Stimulated activated CD4-positive, alpha-beta T cell treated with anti-CD3 and anti-CD28 coated beads, TNF-alpha, amount 100 ng/mL, for 1 hour (primary cell): Measurements from ENCODE around the gene SAE1.
A peak's percentile ranks its signal among the peaks of the same experiment; 100 is the strongest.
"Not testable (repeated sequence)": the region's sequence is repeated elsewhere in the genome, so short reads cannot be mapped to it uniquely, and the experiment has no call there.

Source experiments
- DNase-seq, 3 donors: peaks; one replicate each; pipeline ENCODE4 v3.0.0-alpha.2; 2020; ENCODE audit warnings: low read depth in 3 of 3, low spot score in 1 of 3

SAE1 gene

GRCh38 chr19:47130589-47131227 is at the start of gene SAE1:
Gene SAE1, plus strand, starts transcription at chr19:47130835. Its CDS starts 96 bp downstream, at chr19:47130931.
- peak; percentile 85 to 94 (median 85) for DNase-seq

DNA sequence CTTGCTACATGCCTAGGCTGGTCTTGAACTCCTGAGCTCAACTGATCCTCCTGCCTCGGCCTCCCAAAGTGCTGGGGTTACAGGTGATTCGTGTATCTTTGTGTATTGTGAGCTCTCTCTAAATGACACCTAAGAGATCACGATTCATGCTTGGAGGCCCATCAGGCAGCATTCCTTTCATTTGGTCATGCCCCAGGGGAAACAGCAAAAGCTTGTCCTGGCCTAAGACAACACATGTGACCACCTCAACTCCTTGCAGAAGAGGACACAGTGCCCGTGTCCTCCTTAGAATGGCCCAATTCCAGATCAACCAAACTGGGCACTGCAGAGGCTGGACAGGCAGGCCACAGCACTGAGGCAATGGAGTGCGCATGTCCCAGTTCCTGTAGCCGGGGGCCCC is 49.5 kb upstream of the SAE1 start:
- no peak for DNase-seq

DNA sequence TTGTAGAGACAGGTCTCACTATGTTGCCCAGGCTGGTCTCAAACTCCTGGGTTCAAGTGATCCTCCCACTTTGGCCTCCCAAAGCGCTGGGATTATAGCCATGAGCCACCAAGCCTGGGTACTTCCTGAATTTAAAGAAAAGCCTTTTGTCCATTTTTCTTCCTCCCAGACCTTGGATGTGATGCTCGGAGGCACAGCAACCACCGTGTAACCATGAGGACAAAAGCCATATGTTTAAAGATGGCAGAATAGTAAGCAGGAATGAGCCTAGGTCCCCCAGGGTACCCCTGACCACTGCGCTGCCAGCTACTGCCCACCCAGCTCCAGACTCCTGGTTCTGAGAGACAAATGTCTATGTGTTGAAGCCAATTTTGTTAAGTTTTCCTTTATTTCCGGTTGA is 48.1 kb upstream of the SAE1 start:
- no peak for DNase-seq

DNA sequence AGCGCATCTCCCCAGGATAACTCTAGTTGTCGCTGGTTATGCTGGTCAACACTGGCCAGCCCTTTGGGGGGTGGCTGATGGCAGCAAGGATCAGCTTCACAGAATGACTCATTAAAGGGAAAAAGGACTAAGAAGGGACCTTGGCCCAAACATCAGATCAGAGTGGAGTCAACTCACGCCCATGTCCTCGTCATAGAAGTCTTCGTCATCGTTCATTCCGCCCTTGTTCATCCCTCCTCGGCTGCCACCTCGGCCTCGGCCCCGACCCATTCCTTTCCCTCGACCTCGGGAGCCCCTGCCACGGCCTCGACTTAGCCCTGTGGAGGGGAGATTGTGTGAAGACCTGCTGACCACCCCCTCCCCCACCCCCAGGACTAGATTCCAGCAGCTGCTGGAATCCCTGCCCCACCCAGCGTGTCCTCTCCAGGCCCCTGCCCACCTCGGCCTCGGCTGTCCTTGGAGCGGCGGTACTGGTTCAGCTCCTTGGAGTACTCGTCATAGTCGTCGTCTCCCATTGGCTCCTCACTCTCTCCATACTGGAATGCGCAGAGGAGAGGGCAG is 45.7 kb upstream of the SAE1 start:
- no peak for DNase-seq

GRCh38 chr19:47086280-47086679 is 44.4 kb upstream of the SAE1 start:
- DNase-seq: no peak

DNA sequence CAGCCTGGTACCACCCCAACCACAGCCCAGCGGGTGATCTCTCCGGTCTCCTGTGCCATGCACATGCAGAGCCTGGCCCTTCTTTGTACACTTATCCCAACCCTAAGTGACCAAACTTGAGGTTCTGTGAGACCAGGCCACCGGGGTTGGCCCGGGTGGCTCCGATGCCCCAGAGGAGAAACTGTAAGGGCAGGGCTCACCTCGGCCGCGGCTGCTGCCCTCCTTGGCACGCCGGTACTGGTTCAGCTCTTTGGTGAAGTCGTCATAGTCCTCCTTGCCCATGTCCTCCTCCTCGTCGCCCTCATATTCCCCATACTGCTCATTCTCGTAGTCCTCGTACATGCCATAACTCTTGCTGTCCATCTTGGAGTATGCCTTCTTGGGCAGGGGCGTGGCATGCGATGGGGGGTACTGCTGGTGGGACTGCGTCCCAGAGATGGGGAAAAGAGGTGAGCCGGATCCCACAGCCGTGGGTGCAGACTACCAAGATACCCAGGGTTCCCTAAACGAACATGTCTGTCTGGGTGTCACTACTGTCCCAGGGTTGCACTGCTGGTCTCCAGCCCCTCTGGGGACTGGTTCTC is 40.8 kb upstream of the SAE1 start:
- no peak for DNase-seq

GRCh38 chr19:47093254-47093653 is 37.4 kb upstream of the SAE1 start:
- no peak for DNase-seq

- no peak for DNase-seq
These were observed 36.8 kb upstream of the SAE1 start for GRCh38 chr19:47093841-47094240.

DNA sequence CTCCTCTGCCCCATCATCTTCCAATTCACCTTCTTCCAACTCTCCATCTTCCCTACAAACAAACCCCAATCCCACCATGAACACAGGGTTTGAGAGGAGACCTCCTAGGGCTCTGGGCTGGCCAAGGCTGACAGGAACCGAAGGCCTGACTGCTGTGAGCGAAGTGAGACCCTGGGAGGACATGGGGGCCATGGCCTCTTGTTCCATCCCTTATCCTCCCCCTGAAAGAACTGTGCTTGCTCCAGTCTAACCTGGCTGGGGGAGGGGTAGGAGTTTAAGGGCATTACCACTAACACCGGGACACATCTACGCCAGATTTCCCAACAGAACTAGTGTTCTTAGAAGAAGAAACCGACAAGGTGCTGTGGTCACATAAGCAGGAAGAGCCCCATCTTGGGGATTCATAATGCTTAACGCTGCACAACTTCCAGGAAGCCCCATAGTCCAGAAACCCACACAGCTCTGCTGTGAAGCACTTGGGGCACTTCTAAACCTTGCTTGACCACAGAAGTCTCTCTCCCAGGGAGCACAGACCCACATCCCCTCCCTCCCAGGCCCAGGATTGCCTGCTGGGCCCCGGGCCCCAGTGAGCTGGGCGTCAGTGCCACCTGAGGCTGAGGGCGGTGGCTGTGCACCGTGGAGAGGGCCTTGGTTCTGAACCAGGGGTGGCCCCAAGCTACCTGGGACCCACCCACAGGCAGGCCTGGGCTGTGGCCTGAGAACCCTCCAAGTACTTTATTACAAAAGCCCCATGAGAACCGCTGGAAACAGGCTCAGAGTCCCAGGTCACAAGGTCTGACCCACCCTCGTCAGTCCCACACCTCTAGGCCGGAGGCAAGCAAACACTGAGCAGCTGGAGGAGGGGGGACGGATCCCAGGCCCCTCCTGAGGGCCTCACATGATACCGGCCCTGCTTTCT is 35.8 kb upstream of the SAE1 start:
- no peak for DNase-seq

GRCh38 chr19:47095476-47096099 is 35.0 kb upstream of the SAE1 start:
- no peak for DNase-seq

- DNase-seq: no peak
These were observed 34.4 kb upstream of the SAE1 start for GRCh38 chr19:47096100-47096704.

DNA sequence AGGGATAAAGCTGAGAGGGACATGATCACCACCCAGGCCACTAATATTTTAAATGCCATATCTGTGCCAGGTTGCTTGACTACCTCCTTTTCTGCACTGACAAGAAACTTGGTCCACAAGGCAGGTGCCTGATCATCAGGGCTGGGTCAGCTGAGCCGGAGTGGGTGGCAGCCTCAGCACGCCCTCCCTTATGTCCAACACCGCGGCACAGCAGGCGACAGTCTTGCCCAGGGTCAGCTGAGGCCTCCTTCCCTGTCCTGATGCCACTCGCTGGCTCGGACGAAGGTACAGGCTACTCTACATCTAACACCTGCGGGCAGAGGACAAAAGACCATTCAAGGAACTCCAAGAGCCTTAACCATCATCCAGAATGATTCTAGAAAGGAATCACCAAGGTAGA is 33.9 kb upstream of the SAE1 start:
- DNase-seq: no peak

GRCh38 chr19:47097396-47098201 is 33.0 kb upstream of the SAE1 start:
- no peak for DNase-seq

DNA sequence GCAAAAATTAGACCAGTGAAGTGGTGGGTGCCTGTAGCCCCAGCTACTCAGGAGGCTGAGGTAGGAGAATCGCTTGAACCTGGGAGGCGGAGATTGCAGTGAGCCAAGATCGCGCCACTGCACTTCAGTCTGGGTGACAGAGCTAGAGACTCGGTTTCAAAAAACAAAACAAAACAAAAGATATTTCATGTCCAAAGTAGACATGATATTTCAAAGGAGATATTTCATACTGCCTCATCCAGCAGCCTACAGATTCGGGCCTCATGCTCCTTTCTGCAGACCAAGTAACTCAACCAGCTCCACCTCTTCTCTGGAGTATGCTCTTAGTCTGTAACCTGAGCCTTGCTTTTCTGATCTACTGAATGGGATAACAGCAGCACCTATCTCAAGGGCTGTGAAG is 32.0 kb upstream of the SAE1 start:
- DNase-seq: no peak

DNA sequence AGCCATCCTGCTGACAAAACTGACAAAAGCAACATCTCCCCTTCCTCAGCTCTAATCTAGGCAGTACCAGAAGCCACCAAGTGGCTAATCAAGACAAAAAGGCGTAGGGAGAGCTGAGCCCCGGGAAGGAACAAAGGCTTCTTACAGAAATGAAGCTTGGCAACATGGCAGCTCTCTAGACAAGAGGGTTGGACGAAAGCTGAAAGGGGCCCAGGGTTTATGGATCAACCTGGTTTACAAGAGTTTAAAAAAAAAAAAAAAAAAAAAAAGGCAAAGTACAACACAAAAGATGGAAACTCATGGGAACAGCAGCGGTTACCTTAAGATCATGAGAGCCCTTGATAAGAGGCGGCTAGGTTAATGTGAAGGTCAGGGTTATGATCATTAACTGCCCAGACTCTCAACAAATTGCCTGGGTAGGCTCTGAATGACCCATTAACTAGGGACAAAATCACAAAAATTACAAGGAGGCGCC is 31.0 kb upstream of the SAE1 start:
- DNase-seq: no peak

DNA sequence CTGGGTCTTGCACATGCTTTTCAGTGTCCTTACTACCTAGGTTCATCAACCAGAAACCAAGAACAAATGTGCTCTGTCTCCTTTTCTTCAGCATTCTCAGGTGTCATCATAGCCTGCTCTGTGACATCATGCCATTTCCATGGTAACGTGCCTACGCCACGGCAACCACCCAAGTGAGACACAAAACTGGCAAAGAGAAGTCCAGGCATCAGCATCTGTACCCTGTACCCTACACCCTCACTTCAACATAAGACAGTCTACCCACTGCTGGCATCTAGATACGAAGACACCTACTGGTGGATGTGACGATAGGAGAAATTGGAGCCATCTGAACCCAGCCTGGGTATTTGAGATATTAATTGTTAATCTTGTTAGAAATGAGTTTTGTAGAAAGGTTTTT is 30.3 kb upstream of the SAE1 start:
- no peak for DNase-seq

GRCh38 chr19:47101116-47101515 is 29.5 kb upstream of the SAE1 start:
- DNase-seq: not testable (repeated sequence)

DNA sequence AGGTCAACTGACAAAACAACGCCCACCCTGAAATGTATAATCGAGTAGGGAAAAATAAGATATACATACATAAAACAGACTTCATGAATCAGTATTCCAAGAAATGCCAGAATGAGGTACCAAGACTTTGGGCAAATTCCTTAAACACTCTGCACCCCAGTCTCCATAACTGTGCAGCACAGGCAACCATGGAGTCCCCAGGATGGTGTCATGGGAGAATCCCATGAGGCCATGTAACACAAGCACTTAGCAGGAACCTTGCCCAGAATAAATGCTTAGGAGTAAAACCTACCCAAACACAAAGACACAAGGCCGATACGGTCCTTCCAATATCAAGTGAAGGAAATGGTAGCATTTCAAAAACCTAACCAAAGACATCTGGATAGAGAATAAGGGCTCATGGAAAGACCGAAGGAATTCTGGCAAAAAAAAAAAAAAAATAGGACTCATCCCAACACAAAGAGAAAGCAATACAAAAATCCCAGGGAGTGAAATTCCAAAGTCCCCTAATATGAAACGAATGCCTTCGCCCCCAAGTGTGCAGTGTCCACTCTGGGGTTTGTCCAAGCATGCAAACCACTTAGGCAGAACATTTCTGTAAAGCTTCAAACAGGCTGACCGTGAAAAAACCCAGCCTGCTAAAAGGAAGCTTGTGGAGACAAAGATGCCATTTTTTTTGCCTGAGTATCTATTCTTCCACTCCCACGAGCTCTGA is 28.1 kb upstream of the SAE1 start:
- DNase-seq: no peak

DNA sequence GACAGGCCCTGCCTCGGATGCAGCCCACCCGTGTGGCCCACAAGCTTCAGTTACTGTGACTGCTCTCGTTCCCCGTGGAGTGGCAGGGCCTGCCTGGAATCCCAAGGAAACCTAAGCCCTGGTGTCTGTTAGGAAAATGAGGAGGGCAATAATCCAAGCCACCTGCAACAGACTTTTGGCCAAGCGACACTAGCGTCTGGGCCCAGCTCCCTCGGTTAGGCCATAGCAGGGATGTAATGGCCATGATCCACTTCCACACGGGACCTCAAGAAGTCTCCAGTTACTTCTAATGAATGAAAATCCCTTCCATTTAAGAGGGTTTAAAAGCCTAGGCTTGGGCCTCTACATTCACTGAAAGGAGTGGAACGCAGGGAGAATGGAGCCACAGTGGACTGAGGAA is 26.0 kb upstream of the SAE1 start:
- no peak for DNase-seq
